GM10248 (cell line): ENCODE data around the gene ALDH1L2.

Experiments
- CTCF ChIA-PET: fragments of 300-600 bp; sonication (Branson Sonifier 250); formaldehyde crosslinking; extraction: SDS; loops from one replicate; lab custom pipeline; 2021; ENCODE audit warnings: antibody characterized with exemption; lab: Yijun Ruan, JAX
- POLR2A ChIA-PET: fragments of 350-650 bp; sonication (Branson Sonifier 250); formaldehyde crosslinking; extraction: SDS; loops from one replicate; lab custom pipeline; 2020; ENCODE audit warnings: antibody characterized with exemption; lab: Yijun Ruan, JAX
- DNase-seq: peaks from one replicate; pipeline ENCODE4 v3.0.0; 2012; ENCODE audit errors: extremely low spot score
- CTCF ChIP-seq: IDR thresholded peaks from 2 replicates; pipeline ENCODE4 v1.5.1; 2012; ENCODE audit warnings: mild to moderate bottlenecking, low read depth; ENCODE audit errors: extremely low read depth, missing control alignments, control extremely low read depth

The ALDH1L2 gene

GRCh38 chr12:105089817-105090216 lies 5.6 kb upstream of the ALDH1L2 start:
- CTCF ChIA-PET = no interaction called here

GRCh38 chr12:105085501-105085900 lies 1.2 kb upstream of the ALDH1L2 start:
- ChIA-PET POLR2A (no interaction called here), CTCF (interaction anchor here (0.8 kb wide), 1 partner anchor 12 kb away, joined by 3 read pairs; no protein-coding TSS in a partner anchor)
- TF ChIP-seq CTCF = no peak
- no peak for DNase-seq

More at GRCh38 chr12:105089817-105090216, 5.6 kb upstream of the ALDH1L2 start:
- no peak for DNase-seq
- POLR2A ChIA-PET = no interaction called here
- TF ChIP-seq CTCF = no peak

- no peak for TF ChIP-seq CTCF
- no peak for DNase-seq
- ChIA-PET POLR2A (no interaction called here), CTCF (interaction anchor here (1.9 to 3.9 kb wide), 2 partner anchors 10 to 13 kb away, joined by 7 to 12 read pairs; no protein-coding TSS in a partner anchor)
Measured at GRCh38 chr12:105083551-105084105, 630 bp downstream of the ALDH1L2 start.

- POLR2A ChIA-PET = no interaction called here
- DNase-seq = no peak
- no peak for TF ChIP-seq CTCF
- CTCF ChIA-PET = interaction anchor here (1.9 to 3.9 kb wide), 3 partner anchors 9 to 14 kb away, joined by 5 to 12 read pairs (median 7); no protein-coding TSS in a partner anchor
Measured at GRCh38 chr12:105083031-105083430, 1.2 kb downstream of the ALDH1L2 start.

- POLR2A ChIA-PET = no interaction called here
- TF ChIP-seq CTCF = no peak
- CTCF ChIA-PET = interaction anchor here (0.7 to 2.3 kb wide), 5 partner anchors 10 to 697 kb away, joined by 3 to 10 read pairs (median 3); no protein-coding TSS in a partner anchor
- no peak for DNase-seq
Measured at GRCh38 chr12:105078712-105079570, 5.3 kb downstream of the ALDH1L2 start.

GRCh38 chr12:105077435-105077834 lies 6.8 kb downstream of the ALDH1L2 start:
- no peak for TF ChIP-seq CTCF
- no peak for DNase-seq
- CTCF ChIA-PET = no interaction called here
- POLR2A ChIA-PET = no interaction called here
